ENCODE results near the gene RBP5.

Gene RBP5

GRCh38 chr12:7139200-7139599, 10.5 kb upstream of the RBP5 start:
- no peaks in the 10 kb centered on the region for H3K27me3 ChIP-seq (replicated peaks)
- in situ Hi-C loops (cut with HindIII; ENCODE audit: low pct_ligation_motif_present, low sequenced_read_pairs) = no loop called here
- H3K27ac ChIP-seq = no peak overlapping the region
- TF ChIP-seq CTCF (IDR thresholded peaks at IDR 0.05; ENCODE audit: low read depth, low read length, missing control alignments) = no peak
- DNase-seq = no peak
- no peak overlapping the region for H3K4me3 ChIP-seq (ENCODE audit: low read depth, low read length)
- H3K36me3 ChIP-seq (replicated peaks) = no peaks in the 10 kb centered on the region

GRCh38 chr12:7137908-7138307, 9.2 kb upstream of the RBP5 start:
- H3K36me3 ChIP-seq (replicated peaks) = no peaks in the 10 kb centered on the region
- no peak for TF ChIP-seq CTCF (IDR thresholded peaks at IDR 0.05; ENCODE audit: low read depth, low read length, missing control alignments)
- in situ Hi-C loops (cut with HindIII; ENCODE audit: low pct_ligation_motif_present, low sequenced_read_pairs) = no loop called here

GRCh38 chr12:7136676-7137075, 8.0 kb upstream of the RBP5 start:
- no peak overlapping the region for H3K4me3 ChIP-seq (ENCODE audit: low read depth, low read length)
- TF ChIP-seq CTCF (IDR thresholded peaks at IDR 0.05; ENCODE audit: low read depth, low read length, missing control alignments) = no peak

More at GRCh38 chr12:7137908-7138307, 9.2 kb upstream of the RBP5 start:
- H3K4me3 ChIP-seq (ENCODE audit: low read depth, low read length) = no peak overlapping the region
- no peaks in the 10 kb centered on the region for H3K27me3 ChIP-seq (replicated peaks)
- no peak for DNase-seq
- no peak overlapping the region for H3K27ac ChIP-seq

GRCh38 chr12:7136071-7136470, 7.4 kb upstream of the RBP5 start:
- H3K27me3 ChIP-seq (replicated peaks) = no peaks in the 10 kb centered on the region
- no peaks in the 10 kb centered on the region for H3K36me3 ChIP-seq (replicated peaks)
- H3K27ac ChIP-seq = no peak overlapping the region
- TF ChIP-seq CTCF (IDR thresholded peaks at IDR 0.05; ENCODE audit: low read depth, low read length, missing control alignments) = no peak
- no peak for DNase-seq
- in situ Hi-C loops (cut with HindIII; ENCODE audit: low pct_ligation_motif_present, low sequenced_read_pairs) = no loop called here
- no peak overlapping the region for H3K4me3 ChIP-seq (ENCODE audit: low read depth, low read length)

More at GRCh38 chr12:7136676-7137075, 8.0 kb upstream of the RBP5 start:
- in situ Hi-C loops (cut with HindIII; ENCODE audit: low pct_ligation_motif_present, low sequenced_read_pairs) = no loop called here
- Histone ChIP-seq H3K36me3 (replicated peaks) (no peaks in the 10 kb centered on the region), H3K27ac (no peak overlapping the region), H3K27me3 (replicated peaks) (no peaks in the 10 kb centered on the region)
- no peak for DNase-seq

GRCh38 chr12:7134396-7135166, 5.9 kb upstream of the RBP5 start:
- in situ Hi-C loops (cut with HindIII; ENCODE audit: low pct_ligation_motif_present, low sequenced_read_pairs) = no loop called here
- Histone ChIP-seq H3K4me3 (ENCODE audit: low read depth, low read length) (no peak overlapping the region), H3K36me3 (replicated peaks) (no peaks in the 10 kb centered on the region), H3K27ac (no peak overlapping the region), H3K27me3 (replicated peaks) (no peaks in the 10 kb centered on the region)
- TF ChIP-seq CTCF (IDR thresholded peaks at IDR 0.05; ENCODE audit: low read depth, low read length, missing control alignments) = no peak
- no peak for DNase-seq

- in situ Hi-C loops (cut with HindIII; ENCODE audit: low pct_ligation_motif_present, low sequenced_read_pairs) = no loop called here
- Histone ChIP-seq H3K27me3 (replicated peaks) (no peaks in the 10 kb centered on the region), H3K27ac (no peak overlapping the region), H3K36me3 (replicated peaks) (no peaks in the 10 kb centered on the region), H3K4me3 (ENCODE audit: low read depth, low read length) (no peak overlapping the region)
- DNase-seq = no peak
- no peak for TF ChIP-seq CTCF (IDR thresholded peaks at IDR 0.05; ENCODE audit: low read depth, low read length, missing control alignments)
Measured at GRCh38 chr12:7131502-7131866, 2.8 kb upstream of the RBP5 start.
